ENCODE data around the gene NAB1.

DNA sequence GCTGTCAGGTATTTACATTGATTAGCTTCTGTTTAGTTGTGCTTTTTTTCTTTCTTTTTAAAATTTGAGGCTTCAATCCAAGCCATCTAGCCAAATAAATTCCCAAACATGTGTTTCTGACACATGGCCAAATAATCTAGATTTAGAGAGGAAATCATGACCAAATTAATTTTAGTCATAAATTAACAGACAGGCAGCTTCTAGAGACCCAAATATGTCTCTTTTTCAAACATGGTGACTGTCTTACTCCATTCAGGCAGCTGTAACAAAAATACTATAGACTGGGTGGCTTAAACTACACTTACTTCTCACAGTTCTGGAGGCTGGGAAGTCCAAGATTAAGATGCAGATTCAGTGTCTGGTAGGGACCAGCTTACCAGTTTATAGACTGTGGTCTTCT is 23.2 kb upstream of the NAB1 start:
- TF ChIP-seq, protein P1, sequence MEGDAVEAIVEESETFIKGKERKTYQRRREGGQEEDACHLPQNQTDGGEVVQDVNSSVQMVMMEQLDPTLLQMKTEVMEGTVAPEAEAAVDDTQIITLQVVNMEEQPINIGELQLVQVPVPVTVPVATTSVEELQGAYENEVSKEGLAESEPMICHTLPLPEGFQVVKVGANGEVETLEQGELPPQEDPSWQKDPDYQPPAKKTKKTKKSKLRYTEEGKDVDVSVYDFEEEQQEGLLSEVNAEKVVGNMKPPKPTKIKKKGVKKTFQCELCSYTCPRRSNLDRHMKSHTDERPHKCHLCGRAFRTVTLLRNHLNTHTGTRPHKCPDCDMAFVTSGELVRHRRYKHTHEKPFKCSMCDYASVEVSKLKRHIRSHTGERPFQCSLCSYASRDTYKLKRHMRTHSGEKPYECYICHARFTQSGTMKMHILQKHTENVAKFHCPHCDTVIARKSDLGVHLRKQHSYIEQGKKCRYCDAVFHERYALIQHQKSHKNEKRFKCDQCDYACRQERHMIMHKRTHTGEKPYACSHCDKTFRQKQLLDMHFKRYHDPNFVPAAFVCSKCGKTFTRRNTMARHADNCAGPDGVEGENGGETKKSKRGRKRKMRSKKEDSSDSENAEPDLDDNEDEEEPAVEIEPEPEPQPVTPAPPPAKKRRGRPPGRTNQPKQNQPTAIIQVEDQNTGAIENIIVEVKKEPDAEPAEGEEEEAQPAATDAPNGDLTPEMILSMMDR (conservative IDR thresholded peaks at IDR 0.05 in 1 of 2, IDR thresholded peaks at IDR 0.05 in 1 of 2; ENCODE audit: extremely low read depth in 1 of 2, insufficient read depth in 1 of 2, low read depth in 1 of 2, low read length in 2 of 2), result no peak
- TF ChIP-seq EZH2 (IDR thresholded peaks at IDR 0.05; ENCODE audit: borderline replicate concordance, low read length), result no peak
